B cell (primary cell): ENCODE results near the gene CHMP6.

Experiments used
- CTCF ChIP-seq: fragments of 200-600 bp; IDR thresholded peaks from one replicate; pipeline ENCODE4 v1.8.0; 2022; ENCODE audit warnings: antibody characterized with exemption, mild to moderate bottlenecking
- EZH2 ChIP-seq: IDR thresholded peaks from 2 replicates; pipeline ENCODE4 v1.6.1; 2012; ENCODE audit warnings: borderline replicate concordance, low read depth, mild to moderate bottlenecking, moderate library complexity, low read length; ENCODE audit not compliant: insufficient read depth, poor library complexity, severe bottlenecking

DNA sequence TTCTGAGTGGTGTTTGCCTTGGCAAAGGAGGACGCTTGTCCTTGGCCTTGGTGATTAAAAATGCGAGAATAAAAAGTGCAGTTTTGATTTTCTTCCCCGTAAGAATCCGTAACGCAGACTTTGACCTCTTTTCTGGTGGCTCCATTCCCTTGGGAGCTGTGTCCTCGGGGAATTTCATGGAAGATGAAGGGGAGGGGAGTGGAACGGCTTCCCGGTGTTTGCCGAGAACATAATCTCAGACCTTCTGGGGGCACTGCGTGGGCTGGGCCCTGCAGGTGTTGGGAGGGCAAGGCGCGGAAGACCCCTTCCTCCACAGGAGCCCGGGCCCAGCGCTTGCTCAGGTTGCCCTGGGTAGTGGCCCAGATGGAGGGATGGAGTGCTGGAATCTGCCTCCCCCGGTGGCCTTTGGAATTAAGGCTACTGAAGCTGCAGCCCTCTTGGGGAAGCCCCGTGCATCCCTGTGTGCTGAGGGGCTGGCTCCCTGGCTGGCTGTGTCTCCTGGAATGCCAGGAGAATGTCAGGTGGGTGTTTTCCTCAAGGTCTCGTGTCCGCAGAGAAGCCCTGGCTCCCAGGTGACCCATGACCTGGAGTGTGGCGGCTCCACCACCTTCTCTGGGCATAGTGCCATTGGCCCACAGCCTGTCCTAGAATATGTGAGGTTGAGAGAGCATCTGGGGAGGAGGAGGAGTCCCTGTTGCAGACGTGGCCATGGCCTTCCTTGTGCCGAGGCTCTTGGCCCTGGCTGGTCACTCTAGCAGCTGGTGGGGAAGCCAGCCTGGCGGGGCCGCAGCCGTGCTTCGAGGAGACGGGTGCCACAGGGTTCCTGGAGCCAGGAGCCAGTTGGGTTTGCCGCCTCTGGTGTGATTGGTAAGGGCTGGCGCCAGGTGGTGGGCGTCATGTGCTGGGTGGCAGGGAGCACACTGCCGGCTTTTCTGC, 46.4 kb downstream of the CHMP6 start:
- TF ChIP-seq CTCF (no peak), EZH2 (no peak)
